Smooth muscle cell of the pulmonary artery (primary cell): Measurements from ENCODE around the gene SERTAD1. TPM values are rescaled to one million over a fixed set of nuclear protein-coding genes. Genes with fewer than 3 reads are reported as not detected.

Experiments used
- total RNA-seq: library from RNA; depleted of rRNA; stranded (reverse); fragments of >200 nt; gene quantifications from 2 replicates; pipeline ENCODE4 v1.2.3, GENCODE V29; 2014

The SERTAD1 gene
- total RNA-seq: 12.4 and 15.1 TPM in 2 replicates

DNA sequence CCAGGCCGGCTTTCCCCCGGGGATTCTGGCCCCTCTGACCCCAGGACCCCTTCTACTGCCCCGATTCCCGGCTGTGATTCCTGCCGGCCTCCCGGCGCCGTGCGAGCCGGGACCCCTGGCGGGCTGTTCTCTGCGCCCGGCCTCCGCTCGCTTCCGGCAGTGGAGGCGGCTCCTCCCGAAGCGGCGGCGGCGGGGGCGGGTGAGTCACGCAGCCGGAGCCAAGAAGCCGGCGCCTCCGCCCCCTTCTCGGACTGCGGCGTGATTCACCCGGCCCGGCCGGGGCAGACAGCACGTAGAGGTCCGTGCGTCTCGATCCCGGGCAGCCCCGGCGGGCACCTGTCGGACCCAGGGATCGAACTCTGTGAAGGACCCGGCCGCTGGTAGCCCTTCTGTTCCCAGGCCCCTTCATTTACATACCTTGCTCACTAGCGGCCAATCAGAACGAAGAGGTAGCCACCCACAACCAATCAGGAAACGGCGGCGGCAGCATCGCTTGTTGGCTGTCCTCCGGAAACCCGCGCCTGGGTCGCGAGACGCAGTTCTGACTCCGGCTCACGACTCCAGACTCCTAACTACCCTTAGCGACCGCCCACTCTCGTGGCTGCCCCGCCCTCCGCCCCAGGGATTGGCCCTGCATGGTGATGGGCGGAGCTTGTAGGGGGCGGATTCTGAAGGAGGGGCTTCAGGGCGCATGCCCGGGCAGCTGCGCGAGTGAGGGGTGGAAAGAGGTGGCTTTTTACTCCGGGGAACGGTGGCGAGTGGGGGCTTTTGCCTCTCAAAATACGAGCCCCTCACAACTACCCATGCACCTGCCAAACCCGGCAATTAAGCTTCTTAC, at the start of gene SERTAD1:
Gene SERTAD1 (minus strand): TSS at position 543 of the 838 bp plus-strand sequence. CDS start 2,446 bp downstream, outside the sequence.

GRCh38 chr19:40466985-40467734, 41.4 kb upstream of the SERTAD1 start, which contains the start of gene SPTBN4:
Gene SPTBN4, plus strand, starts transcription at chr19:40467001. Its CDS starts 5,621 bp downstream, at chr19:40472622.

DNA sequence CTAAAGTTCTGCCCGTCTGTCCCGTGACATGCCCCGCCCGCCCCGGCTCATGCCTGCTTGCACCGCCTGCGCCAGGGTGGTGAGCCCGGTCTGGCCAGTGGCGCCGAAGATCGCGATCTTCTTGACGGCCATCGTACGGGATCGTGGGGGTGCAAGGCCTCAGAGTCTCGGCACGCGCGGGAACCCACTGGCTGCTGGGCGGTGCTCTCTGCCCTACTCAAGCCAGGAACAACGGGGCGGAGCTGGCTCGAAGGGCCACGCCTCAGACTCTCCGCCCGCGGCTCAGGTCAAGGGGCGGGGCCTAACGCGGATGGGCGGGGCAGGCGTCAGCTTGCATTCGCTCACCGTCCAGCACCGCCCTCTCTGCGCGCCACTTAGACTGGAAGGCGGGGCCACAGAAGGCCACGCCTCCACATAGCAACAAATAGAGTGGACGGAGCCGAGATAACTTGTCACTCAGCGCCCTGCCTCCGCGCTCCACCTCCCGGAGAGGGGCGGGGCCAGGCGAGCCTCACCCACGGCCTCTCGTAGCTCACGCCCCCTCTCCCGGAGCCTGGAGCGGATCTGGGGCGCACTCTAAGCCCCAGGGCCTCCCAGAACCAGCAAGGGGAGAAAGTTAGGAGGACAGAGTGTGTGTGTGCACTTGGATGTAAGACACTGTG, 39.9 kb upstream of the SERTAD1 start, which contains the start of gene BLVRB:
Gene BLVRB (minus strand): TSS at position 189 of the 662 bp plus-strand sequence. CDS start 57 bp downstream, at position 132.

GRCh38 chr19:40444000-40444824, 18.4 kb upstream of the SERTAD1 start, which contains the start of gene SERTAD3:
Gene SERTAD3, minus strand, starts transcription at chr19:40444335. Its CDS starts 2,255 bp downstream, at chr19:40442080.

GRCh38 chr19:40413291-40413845, 12.4 kb downstream of the SERTAD1 start, which contains the start of gene PRX:
Gene PRX, minus strand, starts transcription at chr19:40413378. Its CDS starts 5,446 bp downstream, at chr19:40407932.

GRCh38 chr19:40390084-40390742, 35.6 kb downstream of the SERTAD1 start, which contains the start of gene HIPK4:
Gene HIPK4, minus strand, starts transcription at chr19:40390181. Its CDS starts 279 bp downstream, at chr19:40389902.

Other genes with a start within 250 kb of the SERTAD1 start
- 8.6 and 11.6 TPM in 2 replicates for gene MAP3K10, start 234.6 kb downstream of the SERTAD1 start, total RNA-seq
- gene TTC9B, start 207.6 kb downstream of the SERTAD1 start, total RNA-seq: not detected in 2 replicates
- 0.13 TPM in 2 replicates for gene CCNP, start 199.3 kb downstream of the SERTAD1 start, total RNA-seq
- gene AKT2, start 140.6 kb downstream of the SERTAD1 start, total RNA-seq: 102 and 128 TPM in 2 replicates
- gene C19orf47, start 77.6 kb downstream of the SERTAD1 start, total RNA-seq: 7.1 and 7.4 TPM in 2 replicates
- gene PLD3, start 77.3 kb downstream of the SERTAD1 start, total RNA-seq: 410 and 687 TPM in 2 replicates
- gene HIPK4, start 35.8 kb downstream of the SERTAD1 start, total RNA-seq: 0.13 and 0.17 TPM in 2 replicates
- gene PRX, start 12.6 kb downstream of the SERTAD1 start, total RNA-seq: 1.4 and 1.6 TPM in 2 replicates
- 16.7 and 17.2 TPM in 2 replicates for gene SERTAD3, start 18.3 kb upstream of the SERTAD1 start, total RNA-seq
- gene BLVRB, start 39.8 kb upstream of the SERTAD1 start, total RNA-seq: 52.7 and 69.2 TPM in 2 replicates
- gene SPTBN4, start 41.0 kb upstream of the SERTAD1 start, total RNA-seq: 1.2 and 5.3 TPM in 2 replicates
- gene SHKBP1, start 150.9 kb upstream of the SERTAD1 start, total RNA-seq: 31.1 and 41.3 TPM in 2 replicates
- 23.3 and 74.9 TPM in 2 replicates for gene LTBP4, start 175.4 kb upstream of the SERTAD1 start, total RNA-seq